Stimulated activated CD4-positive, alpha-beta T cell treated with anti-CD3 and anti-CD28 coated beads, Interleukin-12 subunit alpha, Interleukin-12 subunit beta, amount 100 ng/mL, for 48 hours (primary cell): ENCODE measurements around the gene RBM19.
"Not testable (repeated sequence)": the region's sequence is repeated elsewhere in the genome, so short reads cannot be mapped to it uniquely, and the experiment has no call there.

Experiments used
- DNase-seq, 3 donors: peaks; one replicate each; pipeline ENCODE4 v3.0.0-alpha.2; 2020; ENCODE audit warnings: low read depth in 2 of 3, low spot score in 1 of 3

The RBM19 gene

GRCh38 chr12:113906411-113907200 is 59.5 kb downstream of the RBM19 start:
- DNase-seq: no peak

- no peak for DNase-seq
Measured at GRCh38 chr12:113905829-113906228, 60.3 kb downstream of the RBM19 start.

- DNase-seq: no peak
Measured at GRCh38 chr12:113903381-113903863, 62.7 kb downstream of the RBM19 start.

- not testable (repeated sequence) for DNase-seq
Measured at GRCh38 chr12:113901319-113901718, 64.8 kb downstream of the RBM19 start.

GRCh38 chr12:113900716-113901115 is 65.4 kb downstream of the RBM19 start:
- no peak for DNase-seq

- no peak for DNase-seq
Measured at GRCh38 chr12:113899561-113900471, 66.3 kb downstream of the RBM19 start.

GRCh38 chr12:113899042-113899560 is 67.0 kb downstream of the RBM19 start:
- DNase-seq: no peak

GRCh38 chr12:113898466-113898865 is 67.7 kb downstream of the RBM19 start:
- no peak for DNase-seq

- DNase-seq: no peak
Measured at GRCh38 chr12:113897406-113897805, 68.7 kb downstream of the RBM19 start.

- no peak for DNase-seq
Measured at GRCh38 chr12:113896841-113897240, 69.3 kb downstream of the RBM19 start.

GRCh38 chr12:113896194-113896593 is 69.9 kb downstream of the RBM19 start:
- DNase-seq: no peak

GRCh38 chr12:113895176-113895575 is 70.9 kb downstream of the RBM19 start:
- DNase-seq: no peak

- no peak for DNase-seq
Measured at GRCh38 chr12:113894697-113895096, 71.4 kb downstream of the RBM19 start.

GRCh38 chr12:113893221-113893620 is 72.9 kb downstream of the RBM19 start:
- DNase-seq: no peak

GRCh38 chr12:113892556-113892955 is 73.6 kb downstream of the RBM19 start:
- no peak for DNase-seq

- no peak for DNase-seq
Measured at GRCh38 chr12:113891739-113892520, 74.2 kb downstream of the RBM19 start.

GRCh38 chr12:113891167-113891692 is 74.9 kb downstream of the RBM19 start:
- no peak for DNase-seq

- DNase-seq: no peak
Measured at GRCh38 chr12:113889891-113890581, 76.1 kb downstream of the RBM19 start.

GRCh38 chr12:113889076-113889475 is 77.0 kb downstream of the RBM19 start:
- no peak for DNase-seq

- no peak for DNase-seq
Measured at GRCh38 chr12:113888435-113888834, 77.7 kb downstream of the RBM19 start.
